BJ (cell line): ENCODE measurements around the gene RGS5. TPM values are rescaled to one million over a fixed set of nuclear protein-coding genes. Genes with fewer than 3 reads are reported as not detected.

Experiments used
- CTCF ChIA-PET: fragments of 350-600 bp; formaldehyde crosslinking; extraction: SDS; loops from one replicate; lab custom pipeline; 2021; ENCODE audit warnings: antibody characterized with exemption, inconsistent platforms; lab: Yijun Ruan, JAX
- POLR2A ChIA-PET: fragments of 300-600 bp; sonication (Branson Sonifier 250); formaldehyde crosslinking; extraction: SDS; loops from one replicate; lab custom pipeline; 2021; ENCODE audit warnings: antibody characterized with exemption; lab: Charles Lee
- DNase-seq: peaks from one replicate; pipeline ENCODE4 v3.0.0-alpha.2; 2011; ENCODE audit warnings: low read depth
- H3K27me3 ChIP-seq: 2 replicates; pipeline ENCODE4 v1.6.0; 2011; ENCODE audit warnings: low read length; ENCODE audit not compliant: control insufficient read depth, insufficient read depth
- H3K36me3 ChIP-seq: 2 replicates; pipeline ENCODE4 v1.5.1; 2011; ENCODE audit warnings: low read length; ENCODE audit not compliant: control insufficient read depth, insufficient read depth
- H3K4me3 ChIP-seq: 2 replicates; pipeline ENCODE4 v1.5.1; 2011; ENCODE audit warnings: low read depth, mild to moderate bottlenecking, control low read depth, low read length
- polyA plus RNA-seq: library from polyadenylated mRNA; depleted of rRNA; stranded (reverse); fragments of >200 nt; gene quantifications from 2 replicates; pipeline ENCODE4 v1.2.3, GENCODE V29; 2011
- TF ChIP-seq, protein P1 (sequence below): IDR thresholded peaks from 2 replicates; pipeline ENCODE4 v1.5.1; 2011; ENCODE audit warnings: low read depth, mild to moderate bottlenecking, control low read depth, inconsistent platforms, low read length, moderate library complexity; ENCODE audit not compliant: insufficient read depth

The RGS5 gene
- polyA plus RNA-seq, 1 experiment = 8.5 TPM

DNA sequence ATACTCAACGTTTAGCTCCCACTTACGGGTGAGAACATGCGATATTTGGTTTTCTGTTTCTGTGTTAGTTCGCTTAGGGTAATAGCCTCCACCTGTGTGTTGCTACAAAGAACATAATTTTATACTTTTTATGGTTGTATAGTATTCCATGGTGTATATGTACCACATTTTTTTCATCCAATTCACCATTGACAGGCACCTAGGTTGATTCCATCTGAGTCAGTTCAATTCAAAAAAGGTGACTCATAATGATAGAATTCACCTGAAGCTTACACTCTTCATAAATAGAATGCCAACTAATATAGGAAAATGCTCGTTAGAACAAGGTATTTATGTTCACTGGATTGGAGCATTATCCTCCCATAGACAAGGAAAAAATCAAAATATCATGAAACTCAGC lies 95.1 kb downstream of the RGS5 start:
- Histone ChIP-seq H3K36me3 (no peaks in the 10 kb centered on the region), H3K4me3 (no peak overlapping the region), H3K27me3 (no peaks in the 10 kb centered on the region)
- ChIA-PET POLR2A (no interaction called here), CTCF (interaction anchor here (0.9 kb wide), 1 partner anchor 67 kb away, joined by 3 read pairs; no protein-coding TSS in a partner anchor)
- TF ChIP-seq, protein P1, sequence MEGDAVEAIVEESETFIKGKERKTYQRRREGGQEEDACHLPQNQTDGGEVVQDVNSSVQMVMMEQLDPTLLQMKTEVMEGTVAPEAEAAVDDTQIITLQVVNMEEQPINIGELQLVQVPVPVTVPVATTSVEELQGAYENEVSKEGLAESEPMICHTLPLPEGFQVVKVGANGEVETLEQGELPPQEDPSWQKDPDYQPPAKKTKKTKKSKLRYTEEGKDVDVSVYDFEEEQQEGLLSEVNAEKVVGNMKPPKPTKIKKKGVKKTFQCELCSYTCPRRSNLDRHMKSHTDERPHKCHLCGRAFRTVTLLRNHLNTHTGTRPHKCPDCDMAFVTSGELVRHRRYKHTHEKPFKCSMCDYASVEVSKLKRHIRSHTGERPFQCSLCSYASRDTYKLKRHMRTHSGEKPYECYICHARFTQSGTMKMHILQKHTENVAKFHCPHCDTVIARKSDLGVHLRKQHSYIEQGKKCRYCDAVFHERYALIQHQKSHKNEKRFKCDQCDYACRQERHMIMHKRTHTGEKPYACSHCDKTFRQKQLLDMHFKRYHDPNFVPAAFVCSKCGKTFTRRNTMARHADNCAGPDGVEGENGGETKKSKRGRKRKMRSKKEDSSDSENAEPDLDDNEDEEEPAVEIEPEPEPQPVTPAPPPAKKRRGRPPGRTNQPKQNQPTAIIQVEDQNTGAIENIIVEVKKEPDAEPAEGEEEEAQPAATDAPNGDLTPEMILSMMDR = no peak
- no peak for DNase-seq

GRCh38 chr1:163106364-163106987 lies 96.2 kb downstream of the RGS5 start:
- CTCF ChIA-PET = no interaction called here
- TF ChIP-seq, protein P1 = no peak
- POLR2A ChIA-PET = no interaction called here
- Histone ChIP-seq H3K36me3 (no peaks in the 10 kb centered on the region), H3K4me3 (no peak overlapping the region), H3K27me3 (no peaks in the 10 kb centered on the region)
- DNase-seq = no peak

GRCh38 chr1:163104385-163105099 lies 98.2 kb downstream of the RGS5 start:
- no peak for DNase-seq
- CTCF ChIA-PET = interaction anchor here (0.7 kb wide), 1 partner anchor 41 kb away, joined by 3 read pairs; no protein-coding TSS in a partner anchor
- TF ChIP-seq, protein P1 = no peak
- POLR2A ChIA-PET = no interaction called here
- no peaks in the 10 kb centered on the region for H3K36me3 ChIP-seq
- no peaks in the 10 kb centered on the region for H3K27me3 ChIP-seq
- no peak overlapping the region for H3K4me3 ChIP-seq

GRCh38 chr1:163102590-163102989 lies 100.1 kb downstream of the RGS5 start:
- Histone ChIP-seq H3K27me3 (no peaks in the 10 kb centered on the region), H3K36me3 (no peaks in the 10 kb centered on the region), H3K4me3 (no peak overlapping the region)
- TF ChIP-seq, protein P1 = no peak
- no peak for DNase-seq
- ChIA-PET CTCF (interaction anchor here (0.9 to 1.3 kb wide), 2 partner anchors 12 to 13 kb away, joined by 3 read pairs; no protein-coding TSS in a partner anchor), POLR2A (no interaction called here)

- ChIA-PET POLR2A (no interaction called here), CTCF (no interaction called here)
- TF ChIP-seq, protein P1 = no peak
- no peak for DNase-seq
- Histone ChIP-seq H3K4me3 (no peak overlapping the region), H3K27me3 (no peaks in the 10 kb centered on the region), H3K36me3 (no peaks in the 10 kb centered on the region)
These were observed 107.5 kb downstream of the RGS5 start for GRCh38 chr1:163095213-163095612.
